GM12892 (cell line): Measurements from ENCODE around the gene AKTIP.

Experiments
- POLR2A ChIP-seq: IDR thresholded peaks from 2 replicates; pipeline ENCODE4 v1.6.1; 2011; ENCODE audit warnings: low read depth, low read length, control low read depth
- POLR2AphosphoS5 ChIP-seq: IDR thresholded peaks from 2 replicates; pipeline ENCODE4 v1.6.1; 2011; ENCODE audit warnings: low read depth, low read length, control low read depth
- TAF1 ChIP-seq: IDR thresholded peaks from 2 replicates; pipeline ENCODE4 v1.6.1; 2011; ENCODE audit warnings: low read depth, mild to moderate bottlenecking, control low read depth, low read length, borderline replicate concordance

DNA sequence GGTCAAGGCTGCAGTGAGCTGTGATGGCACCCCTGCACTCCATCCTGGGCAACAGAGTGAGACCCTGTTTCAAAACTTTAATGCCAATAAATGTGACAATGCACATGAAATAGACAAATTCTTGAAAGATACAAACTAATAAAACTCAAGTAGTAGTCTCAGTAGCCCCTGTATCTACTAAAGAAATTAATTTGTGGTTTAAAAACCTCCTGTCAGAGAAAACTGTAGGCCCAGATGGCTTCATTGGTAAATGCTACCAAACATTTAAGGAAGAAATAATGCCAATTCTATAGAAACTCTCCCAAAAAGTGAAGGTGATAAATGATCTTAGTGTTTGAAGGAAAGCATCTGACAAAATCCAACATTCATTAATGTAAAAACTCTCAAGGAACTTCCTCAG, 16.8 kb downstream of the AKTIP start:
- TF ChIP-seq POLR2AphosphoS5 (no peak), POLR2A (no peak), TAF1 (no peak)
